Bronchial epithelial cell (primary cell): Measurements from ENCODE around the gene PPP2R5C. TPM values are rescaled to one million over a fixed set of nuclear protein-coding genes. Genes with fewer than 3 reads are reported as not detected.

ENCODE experiments used
- DNase-seq: peaks from one replicate; pipeline ENCODE4 v3.0.0-alpha.2; 2010; ENCODE audit warnings: low read depth
- FAIRE-seq: peaks from 2 replicates; lab custom pipeline; 2011; peaks lifted over from hg19 to GRCh38; lab: Jason Lieb, UNC
- H3K27me3 ChIP-seq: 2 replicates; pipeline ENCODE4 v1.5.1; 2011; ENCODE audit warnings: low read length; ENCODE audit not compliant: control insufficient read depth, insufficient read depth
- H3K36me3 ChIP-seq: 2 replicates; pipeline ENCODE4 v1.5.1; 2011; ENCODE audit warnings: low read length; ENCODE audit not compliant: control insufficient read depth, insufficient read depth
- H3K4me3 ChIP-seq: 2 replicates; pipeline ENCODE4 v1.5.1; 2011; ENCODE audit warnings: mild to moderate bottlenecking, low read depth, low read length, control low read depth
- total RNA-seq: library from RNA; depleted of rRNA; stranded (reverse); fragments of >200 nt; gene quantifications from 2 replicates; pipeline ENCODE4 v1.2.1, GENCODE V29; 2014
- TF ChIP-seq, protein P1 (sequence below): IDR thresholded peaks from 2 replicates; pipeline ENCODE4 v1.5.1; 2011; ENCODE audit warnings: mild to moderate bottlenecking, moderate library complexity, low read length, control low read depth, inconsistent platforms; ENCODE audit not compliant: insufficient read depth, severe bottlenecking

The PPP2R5C gene
- total RNA-seq, 1 donor from 2014 or later, result 71.3 TPM

DNA sequence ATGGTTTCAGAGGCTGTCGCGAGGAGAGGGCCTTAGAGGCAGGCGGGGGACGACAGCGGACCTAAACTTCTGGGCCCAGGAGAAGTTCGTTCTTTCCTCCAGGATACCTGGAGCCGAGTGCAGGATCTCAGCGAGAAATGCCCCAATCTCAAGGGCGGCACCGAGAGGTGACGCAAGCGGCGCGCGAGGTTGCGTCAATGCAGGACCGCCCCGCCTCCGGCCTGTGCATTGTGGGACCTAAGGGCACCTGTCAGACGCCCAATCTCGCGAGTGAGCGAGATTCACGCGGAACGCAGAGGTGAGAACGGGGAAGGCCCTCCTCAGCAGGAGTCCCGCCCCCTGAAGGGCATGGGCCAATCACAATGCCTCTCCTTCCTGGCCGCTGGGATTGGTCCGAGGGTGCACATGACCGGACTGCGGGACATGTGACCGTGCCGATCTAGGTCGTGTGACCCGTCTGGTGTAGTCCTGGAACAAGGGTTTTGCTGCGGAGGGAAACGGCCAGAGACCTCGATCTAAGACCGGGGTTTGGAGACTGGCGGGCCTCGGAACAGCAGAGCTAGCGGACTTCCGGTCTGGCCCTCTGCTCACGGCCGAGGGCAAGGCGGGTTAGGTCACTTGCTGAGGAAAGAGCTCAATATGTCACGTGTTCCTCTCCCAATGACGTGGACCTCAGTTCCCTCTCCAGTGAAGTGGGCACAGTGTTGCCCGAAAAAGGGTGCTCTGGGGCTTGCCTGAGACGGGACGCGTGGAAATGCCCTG lies 186.6 kb downstream of the PPP2R5C start:
- Histone ChIP-seq H3K4me3 (peak overlapping the region; percentile 68), H3K36me3 (no peaks in the 10 kb centered on the region), H3K27me3 (no peaks in the 10 kb centered on the region)
- TF ChIP-seq, protein P1, sequence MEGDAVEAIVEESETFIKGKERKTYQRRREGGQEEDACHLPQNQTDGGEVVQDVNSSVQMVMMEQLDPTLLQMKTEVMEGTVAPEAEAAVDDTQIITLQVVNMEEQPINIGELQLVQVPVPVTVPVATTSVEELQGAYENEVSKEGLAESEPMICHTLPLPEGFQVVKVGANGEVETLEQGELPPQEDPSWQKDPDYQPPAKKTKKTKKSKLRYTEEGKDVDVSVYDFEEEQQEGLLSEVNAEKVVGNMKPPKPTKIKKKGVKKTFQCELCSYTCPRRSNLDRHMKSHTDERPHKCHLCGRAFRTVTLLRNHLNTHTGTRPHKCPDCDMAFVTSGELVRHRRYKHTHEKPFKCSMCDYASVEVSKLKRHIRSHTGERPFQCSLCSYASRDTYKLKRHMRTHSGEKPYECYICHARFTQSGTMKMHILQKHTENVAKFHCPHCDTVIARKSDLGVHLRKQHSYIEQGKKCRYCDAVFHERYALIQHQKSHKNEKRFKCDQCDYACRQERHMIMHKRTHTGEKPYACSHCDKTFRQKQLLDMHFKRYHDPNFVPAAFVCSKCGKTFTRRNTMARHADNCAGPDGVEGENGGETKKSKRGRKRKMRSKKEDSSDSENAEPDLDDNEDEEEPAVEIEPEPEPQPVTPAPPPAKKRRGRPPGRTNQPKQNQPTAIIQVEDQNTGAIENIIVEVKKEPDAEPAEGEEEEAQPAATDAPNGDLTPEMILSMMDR, result no peak
- FAIRE-seq, result peak; percentile 94
- DNase-seq, result peak; percentile 99

DNA sequence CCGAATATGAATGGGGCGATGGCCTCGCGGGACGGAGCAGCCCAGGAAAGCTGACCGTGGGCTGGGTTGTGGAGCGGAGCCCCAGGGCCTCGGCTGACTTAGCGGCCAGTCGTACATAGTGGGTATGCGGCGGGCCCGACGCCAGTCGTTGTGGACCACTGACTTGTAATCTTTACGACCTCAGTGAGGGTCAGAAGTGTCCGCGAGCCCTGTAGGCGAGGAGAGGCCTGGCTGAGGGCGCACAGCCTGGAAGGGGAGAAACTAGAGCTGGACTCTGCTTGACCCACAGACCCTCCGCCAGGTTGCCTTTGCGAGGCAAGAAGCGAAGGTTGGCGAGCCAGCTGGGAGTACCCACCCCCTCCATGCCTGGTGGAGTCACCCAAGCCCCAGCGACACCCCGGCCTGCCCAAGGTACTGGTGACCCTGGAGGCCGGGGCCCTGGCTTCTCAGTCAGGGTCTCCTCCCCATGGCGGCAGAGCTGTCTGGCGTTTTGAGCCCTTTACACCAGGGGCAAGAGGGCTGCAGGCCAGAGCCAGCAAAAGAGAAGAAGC lies 187.2 kb downstream of the PPP2R5C start:
- FAIRE-seq, result no peak
- no peak for DNase-seq
- H3K27me3 ChIP-seq, result no peaks in the 10 kb centered on the region
- TF ChIP-seq, protein P1, result no peak
- H3K36me3 ChIP-seq, result no peaks in the 10 kb centered on the region
- H3K4me3 ChIP-seq, result peak overlapping the region; percentile 68

GRCh38 chr14:101950100-101950499 lies 188.6 kb downstream of the PPP2R5C start:
- TF ChIP-seq, protein P1, result no peak
- DNase-seq, result no peak
- no peak for FAIRE-seq
- no peak overlapping the region for H3K4me3 ChIP-seq
- H3K27me3 ChIP-seq, result no peaks in the 10 kb centered on the region
- no peaks in the 10 kb centered on the region for H3K36me3 ChIP-seq

DNA sequence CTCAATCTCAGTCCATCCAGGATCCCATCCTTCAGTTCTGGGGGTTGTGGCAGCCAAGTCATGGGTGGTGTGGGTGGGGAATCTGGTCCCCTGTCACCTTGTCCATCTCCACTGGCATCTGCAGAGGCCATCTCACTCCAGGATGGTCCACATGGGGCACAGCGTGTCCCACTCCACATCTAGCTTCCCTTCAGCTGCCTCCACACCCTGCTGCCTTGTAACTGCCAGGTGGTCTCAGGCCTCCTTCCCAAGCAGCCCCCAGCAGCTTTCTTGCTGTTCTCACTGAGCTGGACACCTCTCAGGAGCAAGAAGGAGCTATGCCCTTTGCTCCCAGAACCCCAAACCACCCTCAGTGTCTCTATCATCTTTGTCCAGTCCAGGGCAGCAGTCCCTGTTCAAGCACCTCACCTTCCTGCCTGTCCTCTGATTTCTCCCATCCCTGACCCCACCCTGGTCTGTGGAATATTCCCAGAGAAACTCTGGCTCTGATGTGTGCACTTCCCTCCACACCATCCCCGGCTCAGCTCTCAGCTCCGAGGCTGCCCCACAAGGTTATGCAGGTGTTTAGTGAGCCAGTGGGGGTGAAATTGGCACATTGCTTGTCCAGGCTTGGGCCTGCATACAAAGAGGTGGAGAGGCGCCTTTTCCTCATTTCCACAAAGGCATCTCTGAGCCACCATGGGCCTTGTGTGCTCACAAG lies 189.2 kb downstream of the PPP2R5C start:
- TF ChIP-seq, protein P1, result no peak
- no peaks in the 10 kb centered on the region for H3K36me3 ChIP-seq
- no peak overlapping the region for H3K4me3 ChIP-seq
- H3K27me3 ChIP-seq, result no peaks in the 10 kb centered on the region
- no peak for DNase-seq
- no peak for FAIRE-seq

GRCh38 chr14:101953151-101953550 lies 191.6 kb downstream of the PPP2R5C start:
- TF ChIP-seq, protein P1, result no peak
- FAIRE-seq (no peak), DNase-seq (no peak)

More at GRCh38 chr14:101953151-101953550, 191.6 kb downstream of the PPP2R5C start:
- Histone ChIP-seq H3K36me3 (no peaks in the 10 kb centered on the region), H3K27me3 (no peaks in the 10 kb centered on the region), H3K4me3 (no peak overlapping the region)
